Thyroid gland (tissue), 4 donors: Measurements from ENCODE around the gene COL5A2. TPM values are rescaled to one million over a fixed set of nuclear protein-coding genes. Genes with fewer than 3 reads are reported as not detected.

ENCODE experiments used
- DNase-seq, 2 donors: peaks; one replicate each; pipeline ENCODE4 v3.0.0-alpha.2; 2019
- H3K27ac ChIP-seq, 3 donors: fragments of 200-600 bp; sonication (generic); 1 replicate in 2 of 3; 2 replicates in 1 of 3; pipeline ENCODE4 v1.5.1; 2016 to 2019; ENCODE audit warnings: mild to moderate bottlenecking in 1 of 3, moderate library complexity in 1 of 3
- H3K27me3 ChIP-seq: fragments of 200-600 bp; sonication (generic); one replicate; pipeline ENCODE4 v1.5.1; 2019
- H3K36me3 ChIP-seq, 2 donors: fragments of 200-600 bp; sonication (generic); one replicate each; pipeline ENCODE4 v1.5.1; 2016 to 2019
- H3K4me1 ChIP-seq, 2 donors: fragments of 200-600 bp; sonication (generic); one replicate each; pipeline ENCODE4 v1.5.1; 2017 to 2019
- H3K4me3 ChIP-seq, 3 donors: fragments of 200-600 bp; sonication (generic); replicated peaks in 1 of 3; 1 replicate in 2 of 3; 2 replicates in 1 of 3; pipeline ENCODE4 v1.5.1; 2016; ENCODE audit warnings: mild to moderate bottlenecking in 1 of 3
- H3K9me3 ChIP-seq: fragments of 200-600 bp; sonication (generic); one replicate; pipeline ENCODE4 v1.5.1; 2017
- CTCF ChIP-seq, 6 experiments: fragments of 200-600 bp in 3 of 6; fragments of 450-650 bp in 3 of 6; sonication (generic) in 3 of 6; IDR thresholded peaks; one replicate each; pipeline ENCODE4 v1.5.1; 2016 to 2019; ENCODE audit warnings: antibody characterized with exemption in 6 of 6, mild to moderate bottlenecking in 2 of 6, inconsistent platforms in 1 of 6, moderate library complexity in 1 of 6
- POLR2A ChIP-seq, 2 donors: fragments of 450-650 bp; IDR thresholded peaks; one replicate each; pipeline ENCODE4 v1.6.1; 2017; ENCODE audit warnings: antibody characterized with exemption in 2 of 2, mild to moderate bottlenecking in 2 of 2, moderate library complexity in 1 of 2
- WGBS, 2 donors: methylation state at CpG; one replicate each; pipeline ENCODE4 v1.1.5; 2017; 5-methylcytosine and 5-hydroxymethylcytosine counted together
- intact Hi-C: fragments of 100-400 bp; cut with DNase I; formaldehyde crosslinking; loops from one replicate; pipeline ENCODE4 v1.15.1; 2023
- total RNA-seq, 4 donors: library from RNA; depleted of rRNA; stranded (reverse); fragments of >200 nt; gene quantifications; one replicate each; pipeline ENCODE4 v1.2.3, GENCODE V29; 2016

COL5A2 gene
- total RNA-seq, 4 donors from 2014 or later = 10.9 to 22.5 (median 17.5) TPM

- Histone ChIP-seq H3K27ac (no peak overlapping the region), H3K4me3 (no peak overlapping the region), H3K27me3 (no peaks in the 10 kb centered on the region), H3K9me3 (no peaks in the 10 kb centered on the region), H3K36me3 (no peaks in the 10 kb centered on the region), H3K4me1 (no peaks in the 10 kb centered on the region)
- TF ChIP-seq CTCF (IDR thresholded peaks at IDR 0.05) (no peak), POLR2A (IDR thresholded peaks at IDR 0.05) (no peak)
- no peak for DNase-seq
- intact Hi-C loops = no loop called here
Observed at GRCh38 chr2:189181706-189182105, 2.1 kb upstream of the COL5A2 start.

DNA sequence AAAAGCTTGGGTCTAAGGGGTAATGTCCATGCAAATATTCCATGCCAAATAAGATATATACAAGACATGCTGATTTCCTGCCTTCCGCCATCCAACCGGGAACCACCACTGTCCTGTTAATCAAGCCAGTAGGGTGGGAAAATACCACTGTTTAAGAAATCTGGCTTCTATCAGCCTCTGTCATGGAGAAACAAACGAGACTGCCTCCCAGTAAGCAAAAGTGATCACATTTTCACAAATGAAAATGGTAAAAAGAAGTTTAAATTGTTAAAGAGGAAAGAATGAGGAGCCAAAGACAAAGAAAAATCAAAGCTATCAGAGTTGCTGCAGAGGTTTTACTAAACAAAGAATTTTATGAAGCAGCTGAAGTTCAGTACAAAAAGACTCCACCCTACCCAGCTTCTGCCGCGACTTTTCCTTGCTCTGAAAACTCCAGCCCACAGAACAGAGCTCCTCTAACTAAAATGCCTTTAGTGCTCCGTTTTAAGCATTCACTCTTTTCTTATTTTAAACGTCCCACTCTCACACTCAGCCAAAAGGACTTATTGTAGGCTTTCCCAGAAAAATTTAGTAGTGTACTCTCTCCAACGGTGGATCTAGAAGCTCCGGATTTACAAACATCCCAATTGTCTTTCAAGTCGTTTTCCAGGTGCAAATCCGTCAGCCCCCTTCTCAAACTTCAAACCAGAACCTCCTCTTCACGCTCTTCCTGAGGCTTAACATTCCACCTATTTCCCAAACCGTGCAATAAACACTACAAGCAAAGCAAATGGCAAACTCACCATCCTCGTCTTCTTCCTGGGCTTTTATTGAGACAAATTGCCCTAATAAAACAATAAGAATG is 613 bp downstream of the COL5A2 start:
- Histone ChIP-seq H3K27me3 (no peaks in the 10 kb centered on the region), H3K9me3 (no peaks in the 10 kb centered on the region), H3K27ac (peak overlapping the region in 2 of 3 donors; percentile 4 to 79), H3K36me3 (no peaks in the 10 kb centered on the region), H3K4me1 (no peaks in the 10 kb centered on the region), H3K4me3 (peak overlapping the region in 2 of 3 donors; percentile 23 to 29)
- DNase-seq = no peak
- intact Hi-C loops = no loop called here
- TF ChIP-seq CTCF (IDR thresholded peaks at IDR 0.05) (no peak), POLR2A (IDR thresholded peaks at IDR 0.05) (no peak)
- 5 to 6% methylated on average over 14 of the region's 14 CpGs for WGBS, 2 donors

- Histone ChIP-seq H3K4me3 (no peak overlapping the region), H3K27ac (no peak overlapping the region), H3K4me1 (no peaks in the 10 kb centered on the region), H3K27me3 (no peaks in the 10 kb centered on the region), H3K9me3 (no peaks in the 10 kb centered on the region), H3K36me3 (no peaks in the 10 kb centered on the region)
- WGBS, 2 donors = 31% methylated on average over 2 of the region's 2 CpGs
- intact Hi-C loops = no loop called here
- no peak for DNase-seq
- TF ChIP-seq CTCF (IDR thresholded peaks at IDR 0.05) (peak in 1 of 6 experiments; percentile 22), POLR2A (IDR thresholded peaks at IDR 0.05) (no peak)
Observed at GRCh38 chr2:189178054-189178453, 1.5 kb downstream of the COL5A2 start.

- H3K27ac ChIP-seq = no peak overlapping the region
- intact Hi-C loops = no loop called here
- DNase-seq = no peak
Observed at GRCh38 chr2:189177251-189177840, 2.2 kb downstream of the COL5A2 start.

More at GRCh38 chr2:189177251-189177840, 2.2 kb downstream of the COL5A2 start:
- no peaks in the 10 kb centered on the region for H3K9me3 ChIP-seq
- H3K4me1 ChIP-seq = no peaks in the 10 kb centered on the region
- 74 to 78% methylated on average over 4 of the region's 4 CpGs for WGBS, 2 donors
- no peaks in the 10 kb centered on the region for H3K36me3 ChIP-seq
- TF ChIP-seq POLR2A (IDR thresholded peaks at IDR 0.05) (no peak), CTCF (IDR thresholded peaks at IDR 0.05) (no peak)
- no peaks in the 10 kb centered on the region for H3K27me3 ChIP-seq
- no peak overlapping the region for H3K4me3 ChIP-seq
